ENCODE data around the gene ZFP36L1. TPM values are rescaled to one million over a fixed set of nuclear protein-coding genes. Genes with fewer than 3 reads are reported as not detected.

The ZFP36L1 gene
- total and polyA plus RNA-seq, 2 of the 13 experiments (the other 11 are each of a cell fraction or from before 2014, with no cell fraction given) = 7.4 to 10.2 TPM

GRCh38 chr14:68814539-68815297 is 21.9 kb upstream of the ZFP36L1 start (continued):
- TF ChIP-seq KAT8 (CRISPR knock-in tag; IDR thresholded peaks at IDR 0.05) = no peak
- TF ChIP-seq FUBP1 (CRISPR knock-in tag; IDR thresholded peaks at IDR 0.05; ENCODE audit: borderline replicate concordance) = no peak
- TF ChIP-seq ZKSCAN5 (CRISPR knock-in tag; IDR thresholded peaks at IDR 0.05) = no peak
- TF ChIP-seq LBX2 (CRISPR knock-in tag; IDR thresholded peaks at IDR 0.05; ENCODE audit: borderline replicate concordance) = no peak
- TF ChIP-seq ZNF790 (CRISPR knock-in tag; IDR thresholded peaks at IDR 0.05; ENCODE audit: borderline replicate concordance) = no peak

- H3K79me2 ChIP-seq (ENCODE audit: insufficient read depth, low read length) = no peaks in the 10 kb centered on the region
- no TSS peak for BruUV-seq (replicated peaks)
- peak overlapping the region; percentile 62 for H3K27ac ChIP-seq (ENCODE audit: extremely low read length, insufficient read depth, low read length)
- ChIA-PET CTCF (ENCODE audit: low intra/inter-chr PET ratio, low total read pairs) (interaction anchor here (0.9 kb wide), 1 partner anchor 25 kb away, joined by 3 read pairs; no protein-coding TSS in a partner anchor), POLR2A (interaction anchor here (0.8 to 5.6 kb wide), 10 partner anchors 10 to 98 kb away, joined by 3 to 74 read pairs (median 5); partner anchors contain the start of gene ZFP36L1)
- peak overlapping the region; percentile 3 to 62 (median 49); a peak in 5 of 6 replicates for H3K4me3 ChIP-seq (replicated peaks in 1 of 3; ENCODE audit: insufficient read depth in 1 of 3, low read depth in 2 of 3, low read length in 3 of 3)
- intact Hi-C loops (cut with micrococcal nuclease; ENCODE audit: unreplicated experiment) = loop anchor here (1.0 to 10.0 kb wide), 2 partner anchors 17 to 349 kb away; no protein-coding TSS in a partner anchor
- H4K20me1 ChIP-seq (ENCODE audit: insufficient read depth, low read length) = no peaks in the 10 kb centered on the region
- H3K9me3 ChIP-seq (ENCODE audit: low read length) = no peaks in the 10 kb centered on the region
- FAIRE-seq (no peak), ATAC-seq (peak; percentile 21), DNase-seq (ENCODE audit: low spot score) (no peak)
- in situ Hi-C loops (cut with HindIII; ENCODE audit: extremely low pct_ligation_motif_present, low pct_unique_long_range_greater_than_20kb) = loop anchor here (25.0 kb wide), 1 partner anchor 1202 kb away; the partner anchor contains the start of genes ARG2 and PIGH
- H3K4me2 ChIP-seq (ENCODE audit: low read depth, low read length) = peak overlapping the region; percentile 88
- 6% methylated on average over 2 of the region's 2 CpGs for WGBS (ENCODE audit: low lambda C conversion rate)
- no peaks in the 10 kb centered on the region for H3K27me3 ChIP-seq (ENCODE audit: control insufficient read depth in 1 of 2, insufficient read depth in 2 of 2, low read length in 2 of 2)
- H2AFZ ChIP-seq (ENCODE audit: low read length) = peak overlapping the region; percentile 25
- H3K4me1 ChIP-seq (ENCODE audit: insufficient read depth, low read length) = peaks cover 55% of the 10 kb centered on the region
- H3K36me3 ChIP-seq (replicated peaks in 1 of 2; ENCODE audit: control insufficient read depth in 1 of 2, insufficient read depth in 2 of 2, low read length in 2 of 2) = no peaks in the 10 kb centered on the region
- H3K9ac ChIP-seq (ENCODE audit: insufficient read depth, low read depth, low read length) = peak overlapping the region; percentile 44; the same call in 1 of the 2 replicates
- TF ChIP-seq AKAP8 (CRISPR knock-in tag; IDR thresholded peaks at IDR 0.05) (no peak), ZNF580 (CRISPR knock-in tag; IDR thresholded peaks at IDR 0.05; ENCODE audit: borderline replicate concordance, low read depth) (0 out of 2 replicates have a peak, but pooled peaks have one; percentile 39), ISL2 (CRISPR knock-in tag; IDR thresholded peaks at IDR 0.05) (0 out of 2 replicates have a peak, but pooled peaks have one; percentile 8), ZNF512 (CRISPR knock-in tag; IDR thresholded peaks at IDR 0.05) (no peak), PLSCR1 (CRISPR knock-in tag; IDR thresholded peaks at IDR 0.05; ENCODE audit: borderline replicate concordance) (no peak), MEIS2 (CRISPR knock-in tag; IDR thresholded peaks at IDR 0.05) (no peak), RFXAP (CRISPR knock-in tag; IDR thresholded peaks at IDR 0.05; ENCODE audit: borderline replicate concordance) (0 out of 2 replicates have a peak, but pooled peaks have one; percentile 40), ZNF605 (CRISPR knock-in tag; IDR thresholded peaks at IDR 0.05) (peak; percentile 27; the same call in 1 of the 2 replicates), ZNF7 (CRISPR knock-in tag; IDR thresholded peaks at IDR 0.05) (no peak), HNRNPUL1 (IDR thresholded peaks at IDR 0.05; ENCODE audit: low read depth, low read length) (no peak)
These were observed 21.3 kb upstream of the ZFP36L1 start for GRCh38 chr14:68814238-68814538.

Data from HepG2 (cell line).